ENCODE data around the gene ACTR5. TPM values are rescaled to one million over a fixed set of nuclear protein-coding genes. Genes with fewer than 3 reads are reported as not detected.

The ACTR5 gene
- total and polyA plus RNA-seq, 2 of the 13 experiments (the other 11 are each of a cell fraction or from before 2014, with no cell fraction given): 19.5 to 20.5 TPM

GRCh38 chr20:38748097-38748860, at the start of gene ACTR5 (continued):
- TF ChIP-seq TRAFD1 (CRISPR knock-in tag; IDR thresholded peaks at IDR 0.05; ENCODE audit: borderline replicate concordance): no peak
- TF ChIP-seq ZNF326 (CRISPR knock-in tag; IDR thresholded peaks at IDR 0.05; ENCODE audit: borderline replicate concordance): no peak
- TF ChIP-seq ZNF703 (CRISPR knock-in tag; IDR thresholded peaks at IDR 0.05; ENCODE audit: borderline replicate concordance): no peak; the same call in 1 of the 2 replicates
- TF ChIP-seq REPIN1 (CRISPR knock-in tag; IDR thresholded peaks at IDR 0.05; ENCODE audit: borderline replicate concordance, low read depth): peak; percentile 98
- peak; percentile 43; the same call in 1 of the 2 replicates for TF ChIP-seq RARA (CRISPR knock-in tag; IDR thresholded peaks at IDR 0.05)
- TF ChIP-seq ZNF431 (CRISPR knock-in tag; IDR thresholded peaks at IDR 0.05; ENCODE audit: borderline replicate concordance, low read depth): peak; percentile 30
- peak; percentile 97 for TF ChIP-seq SRY (CRISPR knock-in tag; IDR thresholded peaks at IDR 0.05)
- peak; percentile 88 for TF ChIP-seq RBM39 (IDR thresholded peaks at IDR 0.05; ENCODE audit: low read depth, low read length, poor library complexity, severe bottlenecking)
- peak; percentile 45; the same call in 1 of the 2 replicates for TF ChIP-seq ZMYM3 (CRISPR knock-in tag; IDR thresholded peaks at IDR 0.05)
- TF ChIP-seq MXD3 (CRISPR knock-in tag; IDR thresholded peaks at IDR 0.05): peak; percentile 98
- no peak for TF ChIP-seq CEBPZ (IDR thresholded peaks at IDR 0.05; ENCODE audit: low read length)
- TF ChIP-seq EHMT2 (IDR thresholded peaks at IDR 0.05; ENCODE audit: borderline replicate concordance, low read depth, low read length): no peak
- TF ChIP-seq GTF3A (CRISPR knock-in tag; conservative IDR thresholded peaks at IDR 0.05): peak; percentile 87
- peak in 1 of 2 experiments; percentile 46; a peak in 1 of 4 replicates for TF ChIP-seq ATF4 (CRISPR knock-in tag; IDR thresholded peaks at IDR 0.05)
- TF ChIP-seq, protein P1, sequence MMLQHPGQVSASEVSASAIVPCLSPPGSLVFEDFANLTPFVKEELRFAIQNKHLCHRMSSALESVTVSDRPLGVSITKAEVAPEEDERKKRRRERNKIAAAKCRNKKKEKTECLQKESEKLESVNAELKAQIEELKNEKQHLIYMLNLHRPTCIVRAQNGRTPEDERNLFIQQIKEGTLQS (CRISPR knock-in tag; IDR thresholded peaks at IDR 0.05): peak; percentile 75
- no peak for TF ChIP-seq DMTF1 (CRISPR knock-in tag; IDR thresholded peaks at IDR 0.05)
